Aorta (tissue), 5 donors: ENCODE data around the gene UROS. TPM values are rescaled to one million over a fixed set of nuclear protein-coding genes. Genes with fewer than 3 reads are reported as not detected.

Source experiments
- ATAC-seq: fragments of 200-7000 bp; cut with Tn5 transposase; one replicate; pipeline ENCODE4 v1.9.1; 2022; ENCODE audit warnings: moderate library complexity; ENCODE audit not compliant: low FRiP score
- DNase-seq, 2 donors: peaks; one replicate each; pipeline ENCODE4 v3.0.0-alpha.2; 2020
- H3K27ac ChIP-seq, 2 donors: one replicate each; pipeline ENCODE4 v1.5.1; 2013; ENCODE audit warnings: low read length in 2 of 2, mild to moderate bottlenecking in 2 of 2, moderate library complexity in 2 of 2, control low read depth in 1 of 2, inconsistent platforms in 1 of 2, low read depth in 1 of 2
- H3K27me3 ChIP-seq, 2 donors: one replicate each; pipeline ENCODE4 v1.6.1; 2013; ENCODE audit warnings: control low read depth in 1 of 2, low read length in 1 of 2, mild to moderate bottlenecking in 1 of 2, moderate library complexity in 1 of 2; ENCODE audit not compliant: insufficient read depth in 2 of 2, control insufficient read depth in 1 of 2
- H3K36me3 ChIP-seq, 2 donors: one replicate each; pipeline ENCODE4 v1.6.1; 2013; ENCODE audit warnings: control low read depth in 1 of 2, low read length in 1 of 2, mild to moderate bottlenecking in 1 of 2; ENCODE audit not compliant: insufficient read depth in 2 of 2, control insufficient read depth in 1 of 2
- H3K4me1 ChIP-seq, 2 donors: one replicate each; pipeline ENCODE4 v1.6.1; 2013; ENCODE audit warnings: low read length in 2 of 2, control low read depth in 1 of 2, mild to moderate bottlenecking in 1 of 2, moderate library complexity in 1 of 2; ENCODE audit not compliant: insufficient read depth in 2 of 2, control insufficient read depth in 1 of 2
- H3K4me3 ChIP-seq, 2 donors: one replicate each; pipeline ENCODE4 v1.5.1; 2013; ENCODE audit warnings: low read length in 2 of 2, control low read depth in 1 of 2, mild to moderate bottlenecking in 1 of 2
- H3K9me3 ChIP-seq: one replicate; pipeline ENCODE4 v1.6.1; 2013; ENCODE audit warnings: mild to moderate bottlenecking, low read length; ENCODE audit not compliant: control insufficient read depth
- WGBS, 2 donors: extraction: QIAGEN DNeasy Blood & Tissue Kit; methylation state at CpG; one replicate each; pipeline ENCODE4 v1.1.7; 2013; 5-methylcytosine and 5-hydroxymethylcytosine counted together
- intact Hi-C, 2 donors: fragments of 100-400 bp; cut with DNase I; formaldehyde crosslinking; loops; one replicate each; pipeline versions ENCODE4 v1.14.2 to v1.15.0; 2022
- polyA plus RNA-seq, 2 donors: library from polyadenylated mRNA; stranded (reverse); fragments of 200-250 nt; gene quantifications; one replicate each; pipeline ENCODE4 v1.2.3, GENCODE V29; 2013
- total RNA-seq, 2 donors: library from RNA; stranded (reverse); fragmentation: NEBNext Ultra II Directional; extraction: Animal tissue kit (Norgen Biotek cat#: 25700); gene quantifications; one replicate each; pipeline ENCODE4 v1.2.1, GENCODE V29; 2021
- donor health status: healthy with polysubstance abuse.
- donor health status: Bipolar disorder and iron deficiency.
- donor health status: DM: no; HTN: no; CAD: no.
- donor health status: DM: no; HTN: no; CAD: no.
- donor health status: DM: yes; HTN: yes; CAD: no.

UROS gene
- total and polyA plus RNA-seq, 4 donors = 23.2 to 39.1 (median 31.4) TPM

DNA sequence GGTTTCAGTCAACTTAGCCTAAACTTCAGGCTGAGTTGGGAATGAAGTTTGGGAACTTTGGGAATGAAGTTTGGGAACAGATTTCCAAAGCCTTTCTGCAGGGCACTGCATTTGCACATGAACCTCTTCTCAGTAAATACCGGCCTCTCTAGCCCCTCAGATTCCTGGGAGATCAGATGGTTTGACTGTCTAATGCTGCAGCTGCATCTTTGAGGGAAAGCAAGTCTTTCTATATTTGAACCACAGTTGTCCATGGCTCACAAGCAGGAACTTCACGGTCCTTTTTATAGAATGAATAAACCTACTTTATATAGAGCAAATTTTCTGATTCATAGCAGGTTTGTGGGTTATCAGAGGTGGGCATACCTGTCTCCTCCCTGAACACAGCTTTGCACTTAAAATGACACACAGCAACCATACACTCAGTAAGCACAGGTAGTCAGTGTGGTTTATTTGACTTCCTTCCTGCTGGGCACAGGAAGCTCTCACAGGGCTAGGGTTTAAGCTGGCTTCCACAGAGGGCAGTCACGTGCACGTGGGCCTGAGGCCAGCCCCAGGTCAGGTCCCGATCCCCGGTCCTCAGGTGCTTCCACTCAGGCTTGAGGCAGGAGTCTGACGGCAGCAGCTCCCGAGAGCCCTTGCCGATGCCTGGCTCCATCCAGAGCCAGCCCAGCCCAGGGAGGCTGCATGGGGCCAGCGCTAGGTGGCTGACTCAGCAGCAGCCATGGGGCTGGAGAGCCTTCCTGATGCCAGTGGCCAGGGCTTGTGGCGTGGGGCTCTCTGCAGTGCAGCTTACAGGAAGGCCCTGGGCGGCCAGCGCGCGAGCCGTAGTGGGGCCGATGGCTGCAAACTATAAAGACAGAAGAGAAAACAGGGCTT is 34.7 kb downstream of the UROS start:
- H3K27ac ChIP-seq = no peak overlapping the region
- 88 to 90% methylated on average over 17 of the region's 17 CpGs for WGBS, 2 donors
- peaks cover 0 to 4% of the 10 kb centered on the region in 2 donors for H3K36me3 ChIP-seq
- intact Hi-C loops = no loop called here
- H3K4me3 ChIP-seq = no peak overlapping the region
- DNase-seq (no peak), ATAC-seq (peak; percentile 13)
- H3K27me3 ChIP-seq = no peaks in the 10 kb centered on the region
- H3K4me1 ChIP-seq = no peaks in the 10 kb centered on the region
- H3K9me3 ChIP-seq = no peaks in the 10 kb centered on the region

DNA sequence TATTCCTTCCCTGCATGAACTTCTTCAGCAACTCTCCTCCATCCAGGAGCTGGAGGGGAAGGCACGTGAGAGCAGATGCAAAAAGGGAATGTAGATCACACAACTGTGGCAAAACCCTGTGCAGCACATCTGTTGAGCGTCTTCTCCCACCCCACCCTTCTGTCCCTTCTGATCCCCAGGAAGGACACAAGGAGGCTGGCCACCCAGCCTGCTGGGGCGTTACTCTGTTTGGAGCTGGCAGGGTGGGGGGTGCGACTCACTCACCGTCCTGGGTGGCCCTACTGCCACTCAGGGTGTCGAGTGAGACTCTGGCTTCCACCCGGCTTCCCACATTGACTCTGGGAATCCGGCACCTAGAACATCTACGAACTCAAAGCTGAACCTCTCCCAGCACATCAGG is 37.3 kb downstream of the UROS start:
- intact Hi-C loops = no loop called here
- no peak for DNase-seq
- H3K27ac ChIP-seq = no peak overlapping the region
- 69 to 79% methylated on average over 9 of the region's 9 CpGs for WGBS, 2 donors
- no peaks in the 10 kb centered on the region for H3K27me3 ChIP-seq
- ATAC-seq = no peak
- H3K4me3 ChIP-seq = no peak overlapping the region
- no peaks in the 10 kb centered on the region for H3K4me1 ChIP-seq
- H3K36me3 ChIP-seq = no peaks in the 10 kb centered on the region
- H3K9me3 ChIP-seq = no peaks in the 10 kb centered on the region

DNA sequence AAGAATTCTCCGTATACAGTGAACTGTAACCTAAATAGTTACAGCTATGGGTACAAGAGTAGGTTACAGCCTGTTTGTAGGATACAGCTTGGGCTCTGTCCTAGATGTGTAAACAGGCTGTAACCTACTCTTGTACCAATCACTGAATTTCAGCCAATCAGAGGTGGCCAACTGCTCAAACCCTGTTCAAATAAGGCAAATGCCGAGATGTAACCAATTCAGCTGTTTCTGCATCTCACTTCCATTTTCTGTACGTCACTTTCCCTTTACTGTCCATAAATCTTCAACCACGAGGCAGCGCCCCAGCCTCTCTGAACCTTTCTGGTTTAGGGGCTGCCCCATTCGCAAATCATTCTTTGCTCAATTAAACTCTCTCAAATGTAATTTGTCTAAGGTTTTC is 39.1 kb downstream of the UROS start:
- H3K27me3 ChIP-seq = no peaks in the 10 kb centered on the region
- no peaks in the 10 kb centered on the region for H3K36me3 ChIP-seq
- ATAC-seq = no peak
- 68 to 77% methylated on average over 6 of the region's 6 CpGs for WGBS, 2 donors
- H3K4me1 ChIP-seq = no peaks in the 10 kb centered on the region
- intact Hi-C loops = no loop called here
- H3K27ac ChIP-seq = no peak overlapping the region
- no peak for DNase-seq
- H3K9me3 ChIP-seq = no peaks in the 10 kb centered on the region
- no peak overlapping the region for H3K4me3 ChIP-seq

DNA sequence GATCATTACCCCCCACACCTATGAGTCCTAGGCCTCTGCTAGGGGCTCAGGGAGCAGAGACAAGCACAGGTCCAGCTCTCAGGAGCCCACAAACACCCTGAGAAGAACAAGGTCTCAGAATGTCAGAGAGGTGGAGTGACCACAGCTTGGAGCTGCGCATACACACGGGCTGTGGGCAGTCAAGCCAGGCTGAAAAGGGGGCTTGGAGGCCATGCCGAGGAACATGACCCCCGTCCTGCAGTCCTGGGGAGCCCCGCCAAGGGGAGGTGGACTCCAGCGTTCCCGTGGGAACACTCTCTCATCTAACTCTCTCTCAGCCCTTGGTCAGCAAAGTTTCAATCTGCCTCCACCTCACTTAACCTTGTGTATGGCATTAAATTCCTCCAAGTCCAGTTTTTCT is 39.6 kb downstream of the UROS start:
- H3K27me3 ChIP-seq = no peaks in the 10 kb centered on the region
- 83 to 87% methylated on average over 7 of the region's 7 CpGs for WGBS, 2 donors
- H3K9me3 ChIP-seq = no peaks in the 10 kb centered on the region
- no peaks in the 10 kb centered on the region for H3K4me1 ChIP-seq
- no peak overlapping the region for H3K4me3 ChIP-seq
- DNase-seq (peak in 1 of 2 donors; percentile 16), ATAC-seq (no peak)
- intact Hi-C loops = no loop called here
- no peaks in the 10 kb centered on the region for H3K36me3 ChIP-seq
- H3K27ac ChIP-seq = no peak overlapping the region

DNA sequence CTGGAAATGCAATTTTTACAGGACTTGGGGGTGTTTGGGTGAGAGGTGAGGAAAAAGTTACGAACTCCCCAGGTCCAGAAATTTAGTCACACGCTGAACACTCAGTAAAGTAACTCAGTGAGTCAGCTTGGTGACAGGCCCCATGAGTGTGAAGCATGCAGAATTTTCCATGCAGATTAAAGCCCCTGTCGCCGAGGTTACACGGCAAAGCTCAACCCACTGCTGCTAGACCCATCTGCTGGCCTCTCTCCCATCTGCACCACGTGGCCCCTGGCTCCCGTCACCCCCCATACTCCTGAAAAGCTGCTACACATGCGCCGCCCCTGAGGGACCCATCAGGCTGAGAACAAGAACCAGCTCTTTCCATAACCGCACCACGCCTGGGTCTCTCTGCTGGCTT is 40.4 kb downstream of the UROS start:
- DNase-seq (peak in 1 of 2 donors; percentile 62), ATAC-seq (no peak)
- Histone ChIP-seq H3K27me3 (no peaks in the 10 kb centered on the region), H3K9me3 (no peaks in the 10 kb centered on the region), H3K4me3 (no peak overlapping the region), H3K4me1 (no peaks in the 10 kb centered on the region), H3K27ac (no peak overlapping the region), H3K36me3 (no peaks in the 10 kb centered on the region)
- intact Hi-C loops = no loop called here
- WGBS, 2 donors = 73% methylated on average over 11 of the region's 11 CpGs

DNA sequence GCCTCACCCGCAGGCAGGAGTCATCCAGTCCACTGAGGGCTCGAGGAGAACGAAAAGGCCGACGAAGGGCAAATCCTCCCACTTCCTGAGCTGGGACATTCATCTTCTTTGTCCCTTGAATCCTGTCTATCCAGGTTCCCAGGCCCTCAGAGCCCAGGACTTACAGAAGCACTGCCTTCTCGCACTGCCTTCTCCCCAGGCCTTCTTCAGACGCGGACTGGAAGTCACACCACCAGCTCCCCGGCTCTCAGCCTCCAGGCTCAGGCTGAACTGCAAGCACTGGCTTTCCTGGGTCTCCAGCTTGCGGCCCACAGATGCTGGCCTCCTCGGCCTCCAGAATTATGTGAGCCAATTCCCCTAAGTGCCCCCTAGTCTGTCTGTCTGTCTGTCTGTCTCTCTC is 41.0 kb downstream of the UROS start:
- peak in 1 of 2 donors; percentile 44 for DNase-seq
- Histone ChIP-seq H3K27me3 (no peaks in the 10 kb centered on the region), H3K27ac (no peak overlapping the region), H3K4me3 (no peak overlapping the region), H3K9me3 (no peaks in the 10 kb centered on the region), H3K4me1 (no peaks in the 10 kb centered on the region), H3K36me3 (no peaks in the 10 kb centered on the region)
- intact Hi-C loops = no loop called here
- WGBS, 2 donors = 78 to 80% methylated on average over 11 of the region's 11 CpGs
- ATAC-seq = no peak

DNA sequence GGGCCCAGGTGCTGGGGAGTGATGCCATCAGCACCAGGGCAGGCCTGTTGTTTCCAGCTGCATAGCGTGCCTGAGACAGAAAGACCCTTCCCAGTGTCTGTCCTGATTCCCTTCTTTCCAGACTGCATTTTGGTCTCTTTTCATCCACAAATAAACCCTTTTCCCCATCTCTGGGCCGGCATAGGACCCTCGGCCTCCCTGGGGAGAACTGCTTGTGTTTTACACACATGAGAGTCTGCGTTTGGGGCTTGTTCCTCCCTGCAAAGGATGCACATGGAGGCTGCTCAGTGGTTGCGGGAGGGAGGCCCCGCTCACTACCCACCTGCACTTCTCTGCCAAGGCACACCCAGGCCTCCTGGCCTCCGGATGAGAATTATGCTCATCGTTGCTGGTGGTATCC is 41.7 kb downstream of the UROS start:
- H3K4me3 ChIP-seq = no peak overlapping the region
- H3K4me1 ChIP-seq = no peaks in the 10 kb centered on the region
- DNase-seq (peak in 1 of 2 donors; percentile 43), ATAC-seq (no peak)
- intact Hi-C loops = no loop called here
- WGBS, 2 donors = 91 to 94% methylated on average over 8 of the region's 8 CpGs
- no peak overlapping the region for H3K27ac ChIP-seq
- H3K36me3 ChIP-seq = no peaks in the 10 kb centered on the region
- no peaks in the 10 kb centered on the region for H3K27me3 ChIP-seq
- no peaks in the 10 kb centered on the region for H3K9me3 ChIP-seq

DNA sequence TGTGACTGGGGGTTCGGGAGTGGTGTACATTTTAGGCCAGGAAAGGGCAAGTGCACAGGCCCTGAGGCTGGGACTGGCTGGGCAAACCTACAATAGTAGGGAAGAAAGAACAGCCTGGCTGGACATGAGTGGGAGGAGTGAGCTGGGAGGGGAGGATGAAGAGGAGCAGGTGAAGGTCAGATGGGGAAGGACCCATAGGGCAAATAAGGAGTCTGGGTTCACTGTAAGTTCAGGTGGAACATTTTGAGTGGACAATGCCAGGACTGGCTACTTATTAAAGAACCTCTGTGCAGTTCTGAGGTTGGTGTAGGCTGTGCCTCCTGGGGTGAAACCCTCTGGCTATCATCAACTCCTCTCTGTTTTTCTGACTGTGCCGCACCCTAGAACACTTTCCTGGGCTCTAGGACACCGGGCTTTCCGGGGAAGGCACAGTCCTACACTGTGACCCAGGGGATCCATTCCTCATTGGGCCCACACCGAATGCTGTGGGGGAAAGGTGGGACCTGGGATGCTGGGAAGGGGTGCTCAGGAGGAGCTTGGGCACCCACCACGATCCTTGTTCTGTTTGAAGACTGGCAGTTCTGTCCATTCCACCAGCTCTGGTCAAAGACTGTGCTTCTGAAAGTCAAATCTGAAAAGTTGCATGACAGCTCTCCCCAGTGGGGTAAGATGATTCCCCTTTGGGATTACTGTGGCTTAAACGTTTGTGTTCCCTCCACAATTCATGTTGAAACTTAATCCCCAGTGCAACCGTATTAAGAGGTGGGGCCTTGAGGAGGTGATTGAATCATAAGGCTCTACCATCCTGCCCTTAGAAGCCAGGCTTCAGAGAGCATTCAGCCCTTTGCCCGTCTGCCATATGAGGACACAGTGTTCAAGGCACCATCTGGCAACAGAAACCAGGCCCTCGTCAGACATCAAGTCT is 43.4 kb downstream of the UROS start:
- Histone ChIP-seq H3K36me3 (no peaks in the 10 kb centered on the region), H3K9me3 (no peaks in the 10 kb centered on the region), H3K27ac (no peak overlapping the region), H3K4me1 (no peaks in the 10 kb centered on the region), H3K4me3 (no peak overlapping the region), H3K27me3 (no peaks in the 10 kb centered on the region)
- DNase-seq = peak in 1 of 2 donors; percentile 59
- intact Hi-C loops = no loop called here
- no peak for ATAC-seq
- WGBS, 2 donors = 75 to 81% methylated on average over 10 of the region's 10 CpGs
